H1 (cell line): Measurements from ENCODE around the gene URGCP. TPM values are rescaled to one million over a fixed set of nuclear protein-coding genes. Genes with fewer than 3 reads are reported as not detected.

Source experiments
- CTCF ChIA-PET: fragments of 300-600 bp; sonication (Branson Sonifier 250); formaldehyde crosslinking; loops from one replicate; lab custom pipeline; 2021; ENCODE audit not compliant: partially characterized antibody; lab: Charles Lee
- POLR2A ChIA-PET: fragments of 300-600 bp; sonication (Branson Sonifier 250); formaldehyde crosslinking; loops from one replicate; lab custom pipeline; 2021; ENCODE audit warnings: inconsistent platforms; ENCODE audit not compliant: partially characterized antibody; lab: Charles Lee
- DNase-seq, 2 experiments: peaks; one replicate each; pipeline versions ENCODE4 v3.0.0 to v3.0.0-alpha.2; 2010 to 2022; ENCODE audit warnings: low spot score in 2 of 2, low read depth in 1 of 2, mixed read lengths in 1 of 2
- FAIRE-seq: peaks from 2 replicates; lab custom pipeline; 2011; peaks lifted over from hg19 to GRCh38; lab: Jason Lieb, UNC
- H2AFZ ChIP-seq: 2 replicates; pipeline ENCODE4 v1.8.1; 2012; ENCODE audit warnings: low read length, inconsistent platforms
- H2AK5ac ChIP-seq: 2 replicates; pipeline ENCODE4 v1.6.1; 2013; ENCODE audit warnings: low read depth, low read length
- H2BK120ac ChIP-seq: replicated peaks from 2 replicates; pipeline ENCODE3; 2013; ENCODE audit warnings: low read depth, low read length, inconsistent platforms
- H2BK12ac ChIP-seq: 2 replicates; pipeline ENCODE4 v1.6.1; 2013; ENCODE audit warnings: low read depth, low read length
- H2BK15ac ChIP-seq: 2 replicates; pipeline ENCODE4 v1.6.1; 2013; ENCODE audit warnings: low read length
- H2BK20ac ChIP-seq: 2 replicates; pipeline ENCODE4 v1.6.1; 2013; ENCODE audit warnings: low read length
- H2BK5ac ChIP-seq: 2 replicates; pipeline ENCODE4 v1.6.1; 2013; ENCODE audit warnings: low read depth, low read length
- H3K14ac ChIP-seq: 2 replicates; pipeline ENCODE4 v1.6.1; 2013; ENCODE audit warnings: inconsistent platforms; ENCODE audit not compliant: insufficient read length
- H3K18ac ChIP-seq: 2 replicates; pipeline ENCODE4 v1.6.1; 2013; ENCODE audit warnings: low read length; ENCODE audit errors: extremely low read depth
- H3K23ac ChIP-seq: 2 replicates; pipeline ENCODE4 v1.6.1; 2013; ENCODE audit warnings: inconsistent platforms; ENCODE audit not compliant: insufficient read length
- H3K23me2 ChIP-seq: 2 replicates; pipeline ENCODE4 v1.6.1; 2013; ENCODE audit warnings: low read depth, low read length
- H3K27ac ChIP-seq: 2 replicates; pipeline ENCODE4 v1.6.1; 2011; ENCODE audit warnings: low read depth, low read length, inconsistent platforms
- H3K27me3 ChIP-seq, 4 experiments: replicated peaks in 1 of 4; 1 replicate in 1 of 4; 2 replicates in 3 of 4; pipeline versions ENCODE4 v1.6.1 to v1.8.1; 2011 to 2013; ENCODE audit warnings: low read length in 3 of 4, mild to moderate bottlenecking in 3 of 4, inconsistent platforms in 2 of 4, mixed read lengths in 2 of 4, moderate library complexity in 1 of 4; ENCODE audit not compliant: control insufficient read depth in 3 of 4, insufficient read depth in 3 of 4; ENCODE audit errors: extremely low read depth in 1 of 4
- H3K36me3 ChIP-seq, 4 experiments: 2 replicates each; pipeline versions ENCODE4 v1.6.1 to v1.8.1; 2011 to 2013; ENCODE audit warnings: mild to moderate bottlenecking in 4 of 4, low read length in 3 of 4, moderate library complexity in 2 of 4, control low read depth in 1 of 4, inconsistent platforms in 1 of 4; ENCODE audit not compliant: insufficient read depth in 4 of 4, control insufficient read depth in 2 of 4
- H3K4ac ChIP-seq: replicated peaks from 2 replicates; pipeline ENCODE3; 2013; ENCODE audit warnings: low read length, low read depth, mixed read lengths, inconsistent platforms; ENCODE audit not compliant: insufficient read length
- H3K4me1 ChIP-seq, 4 experiments: replicated peaks in 1 of 4; 1 replicate in 1 of 4; 2 replicates in 3 of 4; pipeline versions ENCODE4 v1.6.1 to v1.8.1; 2011 to 2013; ENCODE audit warnings: low read length in 3 of 4, inconsistent platforms in 2 of 4, mixed read lengths in 1 of 4; ENCODE audit not compliant: insufficient read depth in 4 of 4, control insufficient read depth in 3 of 4
- H3K4me2 ChIP-seq, 2 experiments: 2 replicates each; pipeline versions ENCODE4 v1.6.1 to v1.8.1; 2011 to 2013; ENCODE audit warnings: low read depth in 2 of 2, low read length in 2 of 2, control low read depth in 1 of 2, inconsistent platforms in 1 of 2, mild to moderate bottlenecking in 1 of 2; ENCODE audit not compliant: insufficient read depth in 1 of 2
- H3K4me3 ChIP-seq, 4 experiments: fragments of 200-600, 300-600 bp in 1 of 4; sonication (generic), shearing (Covaris generic), sonication (Bioruptor Twin) in 1 of 4; 2 replicates each; pipeline versions ENCODE4 v1.5.1 to v1.8.1; 2011 to 2016; ENCODE audit warnings: low read length in 4 of 4, low read depth in 3 of 4, control low read depth in 2 of 4, inconsistent platforms in 2 of 4, mild to moderate bottlenecking in 2 of 4, mixed read lengths in 1 of 4, moderate library complexity in 1 of 4; ENCODE audit not compliant: insufficient read depth in 2 of 4; ENCODE audit errors: extremely low read depth in 1 of 4
- H3K56ac ChIP-seq: replicated peaks from 2 replicates; pipeline ENCODE3; 2013; ENCODE audit warnings: low read depth, mild to moderate bottlenecking, mixed read lengths, low read length, inconsistent platforms; ENCODE audit not compliant: insufficient read length
- H3K79me1 ChIP-seq: 2 replicates; pipeline ENCODE4 v1.6.1; 2013; ENCODE audit warnings: low read depth, low read length, control low read depth
- H3K79me2 ChIP-seq, 2 experiments: 2 replicates each; pipeline versions ENCODE4 v1.6.1 to v1.8.1; 2012 to 2013; ENCODE audit warnings: low read length in 2 of 2, mild to moderate bottlenecking in 2 of 2, inconsistent platforms in 1 of 2; ENCODE audit not compliant: insufficient read depth in 2 of 2, control insufficient read depth in 1 of 2
- H3K9ac ChIP-seq, 4 experiments: replicated peaks in 1 of 4; 1 replicate in 1 of 4; 2 replicates in 3 of 4; pipeline versions ENCODE4 v1.6.1 to v1.8.1; 2011 to 2013; ENCODE audit warnings: low read depth in 3 of 4, low read length in 3 of 4, control low read depth in 2 of 4, mild to moderate bottlenecking in 2 of 4, moderate library complexity in 2 of 4, inconsistent platforms in 1 of 4; ENCODE audit errors: extremely low read depth in 1 of 4
- H3K9me3 ChIP-seq, 2 experiments: 2 replicates each; pipeline versions ENCODE4 v1.6.1 to v1.8.1; 2012 to 2013; ENCODE audit warnings: mild to moderate bottlenecking in 2 of 2, moderate library complexity in 2 of 2, control low read depth in 1 of 2, inconsistent platforms in 1 of 2, low read depth in 1 of 2, low read length in 1 of 2, mixed read lengths in 1 of 2; ENCODE audit not compliant: insufficient read depth in 2 of 2
- H4K20me1 ChIP-seq, 2 experiments: replicated peaks in 1 of 2; 2 replicates each; pipeline versions ENCODE3 to v1.8.1; 2011 to 2013; ENCODE audit warnings: inconsistent platforms in 2 of 2, low read length in 2 of 2, mild to moderate bottlenecking in 1 of 2; ENCODE audit not compliant: insufficient read depth in 2 of 2, control insufficient read depth in 1 of 2
- H4K5ac ChIP-seq: 2 replicates; pipeline ENCODE4 v1.6.1; 2013; ENCODE audit warnings: low read length, low read depth, mixed read lengths, inconsistent platforms; ENCODE audit not compliant: insufficient read length
- H4K8ac ChIP-seq: 2 replicates; pipeline ENCODE4 v1.8.0; 2013; ENCODE audit warnings: mild to moderate bottlenecking, moderate library complexity, low read length, inconsistent platforms; ENCODE audit not compliant: insufficient read depth; ENCODE audit errors: extremely low read depth
- H4K91ac ChIP-seq: replicated peaks from 2 replicates; pipeline ENCODE3; 2013; ENCODE audit warnings: low read length, mixed read lengths, inconsistent platforms; ENCODE audit not compliant: insufficient read length
- BACH1 ChIP-seq: IDR thresholded peaks from 2 replicates; pipeline ENCODE4 v1.6.1; 2012; ENCODE audit warnings: low read length, improper control_type of control experiment
- BCL11A ChIP-seq, 2 experiments: IDR thresholded peaks; one replicate each; pipeline ENCODE4 v1.6.1; 2011; ENCODE audit warnings: low read depth in 2 of 2, low read length in 2 of 2, mild to moderate bottlenecking in 2 of 2
- TCF12 ChIP-seq: IDR thresholded peaks from 2 replicates; pipeline ENCODE4 v1.6.1; 2011; ENCODE audit warnings: low read depth, mild to moderate bottlenecking, low read length
- WGBS, 2 experiments: shearing (Covaris generic) in 1 of 2; methylation state at CpG; one replicate each; pipeline versions ENCODE4 v1.1.6 to v1.1.7; 2013 to 2015; ENCODE audit warnings: low lambda C conversion rate in 2 of 2, mixed read lengths in 2 of 2, inconsistent platforms in 1 of 2, low coverage in 1 of 2, missing lambda C conversion rate in 1 of 2; ENCODE audit not compliant: insufficient replicate concordance in 2 of 2, insufficient coverage in 1 of 2, insufficient read length in 1 of 2; ENCODE audit errors: extremely low coverage in 1 of 2, missing lambda C conversion rate in 1 of 2; 5-methylcytosine and 5-hydroxymethylcytosine counted together
- polyA plus RNA-seq, 7 experiments: library from polyadenylated mRNA; depleted of rRNA in 3 of 7; stranded (reverse) in 5 of 7; unstranded in 2 of 7; fragments of >200 nt in 5 of 7; fragments of 200-250 nt in 2 of 7; gene quantifications; 1 replicate in 5 of 7; 2 replicates in 1 of 7; 4 replicates in 1 of 7; pipeline versions ENCODE4 v1.2.1 to v1.2.3, GENCODE V29; 2011 to 2013; ENCODE audit warnings: missing spikeins in 2 of 7, mixed read lengths in 2 of 7
- total RNA-seq: library from RNA; stranded (reverse); fragmentation: NEBNext Ultra II Directional; extraction: Animal tissue kit (Norgen Biotek cat#: 25700); gene quantifications from 2 replicates; pipeline ENCODE4 v1.2.1, GENCODE V29; 2021

Gene URGCP
- total and polyA plus RNA-seq, 2 of the 8 experiments (the other 6 are each of a cell fraction or from before 2014, with no cell fraction given), result 9.0 to 18.7 TPM

GRCh38 chr7:43849047-43849446 is 57.3 kb downstream of the URGCP start:
- Histone ChIP-seq H3K4me1 (no peaks in the 10 kb centered on the region), H2AK5ac (no peak overlapping the region), H2BK5ac (no peak overlapping the region), H3K4me2 (no peak overlapping the region), H2BK20ac (no peak overlapping the region), H4K20me1 (no peaks in the 10 kb centered on the region), H2AFZ (no peak overlapping the region), H3K36me3 (no peaks in the 10 kb centered on the region), H4K8ac (no peak overlapping the region), H3K4ac (no peak overlapping the region), H3K14ac (no peak overlapping the region), H3K4me3 (no peak overlapping the region), H3K18ac (no peak overlapping the region), H3K79me2 (no peaks in the 10 kb centered on the region), H2BK12ac (no peak overlapping the region), H2BK15ac (no peak overlapping the region), H2BK120ac (no peak overlapping the region), H4K91ac (no peak overlapping the region), H3K27ac (no peak overlapping the region), H3K79me1 (no peaks in the 10 kb centered on the region), H3K23me2 (no peaks in the 10 kb centered on the region), H3K9me3 (no peaks in the 10 kb centered on the region), H4K5ac (no peak overlapping the region), H3K9ac (no peak overlapping the region), H3K56ac (no peak overlapping the region), H3K27me3 (no peaks in the 10 kb centered on the region), H3K23ac (no peak overlapping the region)
- CTCF ChIA-PET, result interaction anchor here (0.6 to 3.3 kb wide), 8 partner anchors 9 to 267 kb away, joined by 3 to 17 read pairs (median 4); partner anchors contain the start of gene STK17A
- POLR2A ChIA-PET, result interaction anchor here (0.8 to 1.6 kb wide), 2 partner anchors 20 to 23 kb away, joined by 4 read pairs; partner anchors contain the start of gene MRPS24
- no peak for FAIRE-seq
- no peak for DNase-seq
- WGBS, 2 experiments, result 84% methylated on average over 2 of the region's 2 CpGs; no CpG with 5 or more reads in 1 of the 2 experiments
- TF ChIP-seq TCF12 (no peak), BACH1 (no peak), BCL11A (IDR thresholded peaks at IDR 0.05; ENCODE audit: low read depth in 2 of 2, low read length in 2 of 2) (no peak)
